GM12892 (cell line): ENCODE data around the gene CRTC3.

Experiments
- POLR2AphosphoS5 ChIP-seq: IDR thresholded peaks from 2 replicates; pipeline ENCODE4 v1.6.1; 2011; ENCODE audit warnings: low read depth, low read length, control low read depth
- TAF1 ChIP-seq: IDR thresholded peaks from 2 replicates; pipeline ENCODE4 v1.6.1; 2011; ENCODE audit warnings: low read depth, mild to moderate bottlenecking, control low read depth, low read length, borderline replicate concordance

DNA sequence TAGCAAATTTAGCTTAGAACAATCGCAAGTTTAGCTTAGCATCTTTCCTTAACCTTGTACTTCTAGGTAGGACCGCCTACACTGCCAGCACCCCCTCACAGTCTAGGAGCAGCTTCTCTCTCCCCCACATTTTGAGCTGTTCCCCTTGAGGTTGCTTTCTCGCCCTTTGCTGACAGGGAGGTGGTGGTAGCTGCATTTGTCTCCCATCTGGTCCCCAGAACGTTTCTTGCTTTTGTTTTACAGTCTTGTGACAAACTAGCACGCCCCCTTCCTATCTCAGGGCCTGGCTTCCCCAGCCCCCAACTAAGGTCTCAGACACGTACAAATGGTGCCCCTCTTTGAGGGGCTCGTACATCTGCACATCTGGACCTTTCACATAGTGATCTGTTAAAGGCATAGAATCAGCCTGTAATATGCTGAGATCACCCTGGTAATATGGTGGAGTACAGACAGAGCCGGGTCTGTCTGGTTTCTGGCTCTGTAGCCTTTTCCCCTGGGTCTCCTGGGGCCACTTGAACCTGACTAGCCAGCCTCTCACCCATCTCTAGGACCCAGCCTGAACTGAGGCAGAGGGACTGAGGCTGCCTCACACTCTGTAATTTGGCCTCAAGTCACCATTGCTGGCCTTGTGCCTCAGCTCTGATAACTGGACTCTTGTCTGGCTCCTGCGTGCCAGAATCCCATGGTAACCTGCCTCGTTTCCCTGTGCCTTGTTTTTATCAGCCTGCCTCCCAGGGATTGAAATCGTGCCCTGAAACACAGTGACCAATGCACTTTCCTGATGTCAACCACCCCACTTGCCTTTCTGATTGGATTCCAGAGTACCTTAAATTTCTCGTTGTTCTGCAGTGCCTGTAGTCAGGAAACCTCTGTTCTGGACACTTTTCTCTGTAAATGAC, 27.7 kb downstream of the CRTC3 start:
- no peak for TF ChIP-seq TAF1
- no peak for TF ChIP-seq POLR2AphosphoS5
